Liver (tissue), 9 donors: ENCODE measurements around the gene GNE. TPM values are rescaled to one million over a fixed set of nuclear protein-coding genes. Genes with fewer than 3 reads are reported as not detected.

Experiments
- DNase-seq: peaks from one replicate; pipeline ENCODE4 v3.0.0-alpha.2; 2017; ENCODE audit warnings: low spot score
- H3K27ac ChIP-seq, 2 donors: one replicate each; pipeline ENCODE4 v1.7.0; 2013; ENCODE audit warnings: inconsistent platforms in 2 of 2, low read length in 2 of 2, control low read depth in 1 of 2, low read depth in 1 of 2, mild to moderate bottlenecking in 1 of 2
- H3K27me3 ChIP-seq, 4 donors: one replicate each; pipeline versions ENCODE4 v1.6.1 to v1.7.0; 2013; ENCODE audit warnings: low read length in 3 of 4, inconsistent platforms in 1 of 4, mild to moderate bottlenecking in 1 of 4, moderate library complexity in 1 of 4; ENCODE audit not compliant: control insufficient read depth in 4 of 4, insufficient read depth in 4 of 4
- H3K36me3 ChIP-seq, 4 donors: one replicate each; pipeline versions ENCODE4 v1.6.1 to v1.7.0; 2013; ENCODE audit warnings: low read length in 3 of 4, mild to moderate bottlenecking in 3 of 4, low read depth in 1 of 4, moderate library complexity in 1 of 4; ENCODE audit not compliant: control insufficient read depth in 4 of 4, insufficient read depth in 3 of 4
- H3K4me1 ChIP-seq, 4 donors: one replicate each; pipeline versions ENCODE4 v1.6.1 to v1.7.0; 2013; ENCODE audit warnings: low read length in 3 of 4, mild to moderate bottlenecking in 3 of 4, moderate library complexity in 1 of 4; ENCODE audit not compliant: control insufficient read depth in 4 of 4, insufficient read depth in 4 of 4
- H3K4me3 ChIP-seq, 3 donors: one replicate each; pipeline versions ENCODE4 v1.6.1 to v1.7.0; 2013; ENCODE audit warnings: low read length in 3 of 3, control low read depth in 1 of 3, low read depth in 1 of 3, mild to moderate bottlenecking in 1 of 3
- H3K9ac ChIP-seq, 2 donors: one replicate each; pipeline ENCODE4 v1.7.0; 2013; ENCODE audit warnings: low read length in 2 of 2, mild to moderate bottlenecking in 2 of 2, moderate library complexity in 2 of 2, control low read depth in 1 of 2, low read depth in 1 of 2
- H3K9me3 ChIP-seq, 4 donors: one replicate each; pipeline versions ENCODE4 v1.6.1 to v1.7.0; 2013; ENCODE audit warnings: low read length in 3 of 4; ENCODE audit not compliant: control insufficient read depth in 4 of 4
- CTCF ChIP-seq: fragments of 150-350 bp; IDR thresholded peaks from 2 replicates; pipeline ENCODE4 v1.5.1; 2017; ENCODE audit warnings: improper control_type of control experiment, low read depth, low read length; ENCODE audit not compliant: missing input control
- EGR1 ChIP-seq, 2 donors: IDR thresholded peaks; 2 replicates each; pipeline ENCODE4 v1.6.1; 2016 to 2018; ENCODE audit warnings: antibody characterized with exemption in 2 of 2, low read depth in 2 of 2
- GABPA ChIP-seq, 2 donors: IDR thresholded peaks in 1 of 2; conservative IDR thresholded peaks in 1 of 2; 2 replicates each; pipeline ENCODE4 v1.6.1; 2016; ENCODE audit warnings: antibody characterized with exemption in 2 of 2, mild to moderate bottlenecking in 1 of 2, moderate library complexity in 1 of 2
- HNF4A ChIP-seq, 2 donors: conservative IDR thresholded peaks; 2 replicates each; pipeline ENCODE4 v1.6.1; 2016; ENCODE audit warnings: antibody characterized with exemption in 2 of 2, mild to moderate bottlenecking in 2 of 2
- JUND ChIP-seq, 2 donors: IDR thresholded peaks; 2 replicates each; pipeline ENCODE4 v1.6.1; 2016; ENCODE audit warnings: antibody characterized with exemption in 2 of 2
- MAX ChIP-seq: IDR thresholded peaks from 2 replicates; pipeline ENCODE4 v1.6.1; 2016; ENCODE audit warnings: antibody characterized with exemption
- RAD21 ChIP-seq, 2 donors: IDR thresholded peaks; 2 replicates each; pipeline ENCODE4 v1.6.1; 2016; ENCODE audit warnings: antibody characterized with exemption in 2 of 2, mild to moderate bottlenecking in 2 of 2
- RXRA ChIP-seq, 2 donors: IDR thresholded peaks; 2 replicates each; pipeline ENCODE4 v1.6.1; 2017 to 2018; ENCODE audit warnings: antibody characterized with exemption in 2 of 2, mild to moderate bottlenecking in 1 of 2
- WGBS: extraction: QIAGEN DNeasy Blood & Tissue Kit; methylation state at CpG from one replicate; pipeline ENCODE4 v1.1.7; 2013; 5-methylcytosine and 5-hydroxymethylcytosine counted together
- polyA plus RNA-seq, 2 donors: library from polyadenylated mRNA; stranded (reverse) in 1 of 2; unstranded in 1 of 2; fragments of 200-250 nt in 1 of 2; fragments of >200 nt in 1 of 2; fragmentation: Nextera tagmentation in 1 of 2; extraction: Ambion mirVana in 1 of 2; gene quantifications; one replicate each; pipeline versions ENCODE4 v1.2.1 to v1.2.3, GENCODE V29; 2013 to 2015
- total RNA-seq, 2 donors: library from RNA; depleted of rRNA; stranded (reverse); fragments of >200 nt; gene quantifications; one replicate each; pipeline ENCODE4 v1.2.3, GENCODE V29; 2014
- TF ChIP-seq, protein P1 (sequence below): IDR thresholded peaks from 2 replicates; pipeline ENCODE4 v1.6.1; 2016; ENCODE audit warnings: antibody characterized with exemption, mild to moderate bottlenecking
- donor health status: healthy.
- donor health status: healthy.
- donor health status: healthy.
- donor health status: healthy.
- donor health status: healthy.

GNE gene
- total and polyA plus RNA-seq, 4 donors: 21.8 to 177 (median 38.1) TPM

- Histone ChIP-seq H3K27me3 (no peaks in the 10 kb centered on the region), H3K36me3 (no peaks in the 10 kb centered on the region), H3K9ac (no peak overlapping the region), H3K27ac (no peak overlapping the region), H3K9me3 (no peaks in the 10 kb centered on the region), H3K4me3 (no peak overlapping the region), H3K4me1 (peaks cover 0 to 2% (median 0%) of the 10 kb centered on the region in 4 donors)
- TF ChIP-seq MAX: no peak
- DNase-seq: no peak
- 92% methylated on average over 13 of the region's 13 CpGs for WGBS
Measured at GRCh38 chr9:36170531-36170930, 87.7 kb downstream of the GNE start.

- WGBS: 88% methylated on average over 17 of the region's 17 CpGs
- DNase-seq: no peak
- H3K27ac ChIP-seq: no peak overlapping the region
- peaks cover 0 to 2% (median 0%) of the 10 kb centered on the region in 4 donors for H3K4me1 ChIP-seq
- no peaks in the 10 kb centered on the region for H3K36me3 ChIP-seq
- no peak for TF ChIP-seq GABPA (IDR thresholded peaks at IDR 0.05 in 1 of 2, conservative IDR thresholded peaks at IDR 0.05 in 1 of 2)
- TF ChIP-seq EGR1 (IDR thresholded peaks at IDR 0.05; ENCODE audit: low read depth in 2 of 2): no peak
- no peak for TF ChIP-seq HNF4A (conservative IDR thresholded peaks at IDR 0.05)
- TF ChIP-seq CTCF: no peak
- no peak for TF ChIP-seq RAD21 (IDR thresholded peaks at IDR 0.05)
- H3K4me3 ChIP-seq: no peak overlapping the region
- H3K9ac ChIP-seq: no peak overlapping the region
- no peaks in the 10 kb centered on the region for H3K9me3 ChIP-seq
- no peaks in the 10 kb centered on the region for H3K27me3 ChIP-seq
Measured at GRCh38 chr9:36169708-36170107, 88.5 kb downstream of the GNE start.

DNA sequence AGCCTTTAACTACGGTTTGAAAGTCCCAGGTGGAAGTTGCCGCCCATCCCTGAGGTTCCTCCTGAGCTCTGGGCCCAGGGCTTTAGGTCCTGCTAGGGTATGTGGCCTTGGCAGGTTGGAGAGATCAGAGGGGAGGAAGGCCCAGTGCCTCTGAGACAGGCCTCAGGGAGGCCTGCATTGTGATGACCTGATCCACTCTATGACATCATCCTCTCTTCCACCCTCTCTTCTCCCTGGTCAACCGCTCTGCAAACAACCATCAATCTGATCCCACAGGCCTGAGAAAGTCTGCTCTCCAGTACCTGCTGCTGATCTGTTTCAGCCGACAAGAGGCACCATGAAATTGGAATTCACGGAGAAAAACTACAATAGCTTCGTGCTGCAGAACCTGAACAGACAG is 89.1 kb downstream of the GNE start, which contains the start of gene CCIN:
CCIN (plus strand) TSS at position 223 of the 400 bp plus-strand sequence; CDS start at position 338, 115 bp downstream.
- Histone ChIP-seq H3K4me3 (no peak within 1 kb of the TSS), H3K36me3 (no peaks in the 10 kb centered on the region), H3K27me3 (no peaks in the 10 kb centered on the region), H3K27ac (no peak within 1 kb of the TSS), H3K9me3 (no peaks in the 10 kb centered on the region), H3K9ac (no peak within 1 kb of the TSS), H3K4me1 (peaks cover 0 to 2% (median 0%) of the 10 kb centered on the region in 4 donors)
- TF ChIP-seq RXRA (IDR thresholded peaks at IDR 0.05) (no peak), GABPA (IDR thresholded peaks at IDR 0.05 in 1 of 2, conservative IDR thresholded peaks at IDR 0.05 in 1 of 2) (no peak), RAD21 (IDR thresholded peaks at IDR 0.05) (no peak), JUND (IDR thresholded peaks at IDR 0.05) (no peak)
- TF ChIP-seq, protein P1, sequence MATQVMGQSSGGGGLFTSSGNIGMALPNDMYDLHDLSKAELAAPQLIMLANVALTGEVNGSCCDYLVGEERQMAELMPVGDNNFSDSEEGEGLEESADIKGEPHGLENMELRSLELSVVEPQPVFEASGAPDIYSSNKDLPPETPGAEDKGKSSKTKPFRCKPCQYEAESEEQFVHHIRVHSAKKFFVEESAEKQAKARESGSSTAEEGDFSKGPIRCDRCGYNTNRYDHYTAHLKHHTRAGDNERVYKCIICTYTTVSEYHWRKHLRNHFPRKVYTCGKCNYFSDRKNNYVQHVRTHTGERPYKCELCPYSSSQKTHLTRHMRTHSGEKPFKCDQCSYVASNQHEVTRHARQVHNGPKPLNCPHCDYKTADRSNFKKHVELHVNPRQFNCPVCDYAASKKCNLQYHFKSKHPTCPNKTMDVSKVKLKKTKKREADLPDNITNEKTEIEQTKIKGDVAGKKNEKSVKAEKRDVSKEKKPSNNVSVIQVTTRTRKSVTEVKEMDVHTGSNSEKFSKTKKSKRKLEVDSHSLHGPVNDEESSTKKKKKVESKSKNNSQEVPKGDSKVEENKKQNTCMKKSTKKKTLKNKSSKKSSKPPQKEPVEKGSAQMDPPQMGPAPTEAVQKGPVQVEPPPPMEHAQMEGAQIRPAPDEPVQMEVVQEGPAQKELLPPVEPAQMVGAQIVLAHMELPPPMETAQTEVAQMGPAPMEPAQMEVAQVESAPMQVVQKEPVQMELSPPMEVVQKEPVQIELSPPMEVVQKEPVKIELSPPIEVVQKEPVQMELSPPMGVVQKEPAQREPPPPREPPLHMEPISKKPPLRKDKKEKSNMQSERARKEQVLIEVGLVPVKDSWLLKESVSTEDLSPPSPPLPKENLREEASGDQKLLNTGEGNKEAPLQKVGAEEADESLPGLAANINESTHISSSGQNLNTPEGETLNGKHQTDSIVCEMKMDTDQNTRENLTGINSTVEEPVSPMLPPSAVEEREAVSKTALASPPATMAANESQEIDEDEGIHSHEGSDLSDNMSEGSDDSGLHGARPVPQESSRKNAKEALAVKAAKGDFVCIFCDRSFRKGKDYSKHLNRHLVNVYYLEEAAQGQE: no peak
- WGBS: 87% methylated on average over 6 of the region's 6 CpGs
- DNase-seq: no peak
